Gastroesophageal sphincter (tissue), 4 donors: ENCODE results near the gene EEFSEC. TPM values are rescaled to one million over a fixed set of nuclear protein-coding genes. Genes with fewer than 3 reads are reported as not detected.

Experiments
- ATAC-seq: fragments of 150-250 bp; one replicate; pipeline ENCODE4 v1.9.1; 2016; ENCODE audit warnings: mild to moderate bottlenecking, moderate library complexity
- H3K27ac ChIP-seq, 4 donors: fragments of 200-600 bp; sonication (generic) in 3 of 4; 1 replicate in 3 of 4; 2 replicates in 1 of 4; pipeline ENCODE4 v1.5.1; 2016 to 2019
- H3K27me3 ChIP-seq: fragments of 200-600 bp; sonication (generic); one replicate; pipeline ENCODE4 v1.5.1; 2019
- H3K36me3 ChIP-seq, 2 donors: fragments of 200-600 bp; sonication (generic); one replicate each; pipeline ENCODE4 v1.5.1; 2019; ENCODE audit warnings: control low read depth in 1 of 2
- H3K4me1 ChIP-seq, 3 donors: fragments of 200-600 bp; sonication (generic); 1 replicate in 2 of 3; 2 replicates in 1 of 3; pipeline ENCODE4 v1.5.1; 2016 to 2019; ENCODE audit warnings: control low read depth in 2 of 3
- H3K4me3 ChIP-seq, 2 donors: fragments of 200-600 bp; sonication (generic); one replicate each; pipeline ENCODE4 v1.5.1; 2019; ENCODE audit warnings: mild to moderate bottlenecking in 1 of 2, moderate library complexity in 1 of 2
- H3K9me3 ChIP-seq, 3 donors: fragments of 200-600 bp; sonication (generic); one replicate each; pipeline ENCODE4 v1.5.1; 2017 to 2019; ENCODE audit warnings: control low read depth in 2 of 3
- CTCF ChIP-seq, 4 experiments: fragments of 200-600 bp in 2 of 4; fragments of 450-650 bp in 2 of 4; sonication (generic) in 1 of 4; IDR thresholded peaks; one replicate each; pipeline ENCODE4 v1.5.1; 2017 to 2019; ENCODE audit warnings: antibody characterized with exemption in 4 of 4, mild to moderate bottlenecking in 2 of 4, moderate library complexity in 2 of 4
- EP300 ChIP-seq: sonication (generic); formaldehyde crosslinking; IDR thresholded peaks from one replicate; pipeline ENCODE4 v1.6.1; 2017; ENCODE audit warnings: antibody characterized with exemption, mild to moderate bottlenecking
- POLR2A ChIP-seq, 2 donors: fragments of 450-650 bp; IDR thresholded peaks; one replicate each; pipeline ENCODE4 v1.6.1; 2017; ENCODE audit warnings: antibody characterized with exemption in 2 of 2, mild to moderate bottlenecking in 2 of 2, moderate library complexity in 1 of 2
- POLR2AphosphoS5 ChIP-seq: sonication (generic); formaldehyde crosslinking; IDR thresholded peaks from one replicate; pipeline ENCODE4 v1.6.1; 2017; ENCODE audit warnings: antibody characterized with exemption
- WGBS, 2 donors: methylation state at CpG; one replicate each; pipeline ENCODE4 v1.1.5; 2018; ENCODE audit warnings: low coverage in 1 of 2; 5-methylcytosine and 5-hydroxymethylcytosine counted together
- total RNA-seq, 4 donors: library from RNA; depleted of rRNA; stranded (reverse); fragments of >200 nt; gene quantifications; one replicate each; pipeline ENCODE4 v1.1.0, GENCODE V29; 2016

EEFSEC gene
- total RNA-seq, 4 donors from 2014 or later: 5.8 to 16.5 (median 11.4) TPM

GRCh38 chr3:128368626-128369025, 215.3 kb downstream of the EEFSEC start:
- Histone ChIP-seq H3K27me3 (no peaks in the 10 kb centered on the region), H3K27ac (peak overlapping the region in 1 of 4 donors; percentile 15), H3K36me3 (peaks cover 0 to 18% of the 10 kb centered on the region in 2 donors), H3K4me1 (peaks cover 0 to 26% (median 4%) of the 10 kb centered on the region in 3 donors), H3K4me3 (no peak overlapping the region), H3K9me3 (no peaks in the 10 kb centered on the region)
- 90% methylated on average over 3 of the region's 7 CpGs; no CpG with 5 or more reads in 1 of the 2 donors for WGBS, 2 donors
- ATAC-seq: no peak
- TF ChIP-seq EP300: no peak
- no peak for TF ChIP-seq POLR2AphosphoS5
- no peak for TF ChIP-seq CTCF (IDR thresholded peaks at IDR 0.05)
- no peak for TF ChIP-seq POLR2A (IDR thresholded peaks at IDR 0.05)

GRCh38 chr3:128369121-128369703, 215.9 kb downstream of the EEFSEC start:
- Histone ChIP-seq H3K4me1 (peaks cover 0 to 26% (median 4%) of the 10 kb centered on the region in 3 donors), H3K36me3 (peaks cover 0 to 17% of the 10 kb centered on the region in 2 donors), H3K27ac (peak overlapping the region in 1 of 4 donors; percentile 15), H3K4me3 (no peak overlapping the region), H3K9me3 (no peaks in the 10 kb centered on the region), H3K27me3 (no peaks in the 10 kb centered on the region)
- no peak for TF ChIP-seq EP300
- no peak for TF ChIP-seq POLR2A (IDR thresholded peaks at IDR 0.05)
- TF ChIP-seq POLR2AphosphoS5: no peak
- TF ChIP-seq CTCF (IDR thresholded peaks at IDR 0.05): no peak
- 10 to 58% methylated on average over 1 to 2 of the region's 2 CpGs for WGBS, 2 donors
- no peak for ATAC-seq

GRCh38 chr3:128369881-128370642, 216.8 kb downstream of the EEFSEC start:
- peaks cover 0 to 26% (median 4%) of the 10 kb centered on the region in 3 donors for H3K4me1 ChIP-seq
- H3K27ac ChIP-seq: peak overlapping the region in 1 of 4 donors; percentile 15
- peaks cover 0 to 17% of the 10 kb centered on the region in 2 donors for H3K36me3 ChIP-seq
- WGBS, 2 donors: 88 to 90% methylated on average over 2 to 3 of the region's 10 CpGs
- H3K9me3 ChIP-seq: no peaks in the 10 kb centered on the region
- H3K4me3 ChIP-seq: no peak overlapping the region
- no peak for ATAC-seq
- TF ChIP-seq EP300 (no peak), CTCF (IDR thresholded peaks at IDR 0.05) (no peak), POLR2A (IDR thresholded peaks at IDR 0.05) (no peak), POLR2AphosphoS5 (no peak)
- H3K27me3 ChIP-seq: no peaks in the 10 kb centered on the region

- no peak for ATAC-seq
- WGBS, 2 donors: 88 to 90% methylated on average over 2 to 5 of the region's 5 CpGs
- Histone ChIP-seq H3K9me3 (no peaks in the 10 kb centered on the region), H3K27me3 (no peaks in the 10 kb centered on the region), H3K4me3 (no peak overlapping the region), H3K4me1 (peaks cover 0 to 27% (median 4%) of the 10 kb centered on the region in 3 donors), H3K27ac (no peak overlapping the region), H3K36me3 (peaks cover 0 to 19% of the 10 kb centered on the region in 2 donors)
- no peak for TF ChIP-seq POLR2AphosphoS5
- no peak for TF ChIP-seq CTCF (IDR thresholded peaks at IDR 0.05)
- no peak for TF ChIP-seq EP300
- TF ChIP-seq POLR2A (IDR thresholded peaks at IDR 0.05): no peak
Observed at GRCh38 chr3:128372281-128372680, 219.0 kb downstream of the EEFSEC start.
